IMR-90 (cell line): Measurements from ENCODE around the gene ENHO. TPM values are rescaled to one million over a fixed set of nuclear protein-coding genes. Genes with fewer than 3 reads are reported as not detected.
A peak's percentile ranks its signal among the peaks of the same experiment; 100 is the strongest.

Experiments
- ATAC-seq: fragments of 200-7000 bp; cut with Tn5 transposase; 2 replicates; pipeline ENCODE4 v1.9.1; 2020; ENCODE audit warnings: low read depth, mild to moderate bottlenecking, moderate library complexity
- BruUV-seq: library from RNA; stranded (reverse); fragments of 400-500 nt; replicated peaks from 2 replicates; lab custom pipeline; 2021; lab: Mats Ljungman, UMichigan
- CTCF ChIA-PET: fragments of 300-600 bp; formaldehyde crosslinking; extraction: SDS; loops from one replicate; lab custom pipeline; 2021; ENCODE audit warnings: antibody characterized with exemption; lab: Yijun Ruan, JAX
- POLR2A ChIA-PET: fragments of 300-600 bp; sonication (Branson Sonifier 250); formaldehyde crosslinking; loops from one replicate; lab custom pipeline; 2022; ENCODE audit warnings: antibody characterized with exemption; ENCODE audit not compliant: unreplicated experiment; lab: Charles Lee
- DNase-seq: peaks from one replicate; pipeline ENCODE4 v3.0.0; 2013
- H2AFZ ChIP-seq: replicated peaks from 2 replicates; pipeline ENCODE3; 2013; ENCODE audit warnings: low read length, mild to moderate bottlenecking; ENCODE audit not compliant: poor library complexity
- H2AK5ac ChIP-seq: 2 replicates; pipeline ENCODE4 v1.6.1; 2013; ENCODE audit warnings: low read depth, low read length, inconsistent platforms
- H2AK9ac ChIP-seq: replicated peaks from 2 replicates; pipeline ENCODE3; 2013; ENCODE audit warnings: mild to moderate bottlenecking, low read depth, low read length, moderate library complexity; ENCODE audit not compliant: poor library complexity
- H2BK120ac ChIP-seq: 2 replicates; pipeline ENCODE4 v1.6.1; 2013; ENCODE audit warnings: low read depth, low read length, inconsistent platforms
- H2BK15ac ChIP-seq: 3 replicates; pipeline ENCODE4 v1.6.1; 2013; ENCODE audit warnings: low read depth, low read length, inconsistent platforms
- H2BK20ac ChIP-seq: 2 replicates; pipeline ENCODE4 v1.6.1; 2013; ENCODE audit warnings: low read depth, mild to moderate bottlenecking, inconsistent platforms, low read length, moderate library complexity
- H2BK5ac ChIP-seq: 2 replicates; pipeline ENCODE4 v1.6.1; 2013; ENCODE audit warnings: mild to moderate bottlenecking, low read depth, low read length, inconsistent platforms; ENCODE audit not compliant: poor library complexity, severe bottlenecking
- H3K14ac ChIP-seq: replicated peaks from 2 replicates; pipeline ENCODE4 v1.6.1; 2013; ENCODE audit warnings: low read depth, low read length, inconsistent platforms
- H3K18ac ChIP-seq: 2 replicates; pipeline ENCODE4 v1.6.1; 2013; ENCODE audit warnings: low read depth, low read length, control low read depth
- H3K23ac ChIP-seq: 2 replicates; pipeline ENCODE4 v1.6.1; 2013; ENCODE audit warnings: low read depth, low read length, inconsistent platforms
- H3K27ac ChIP-seq: 2 replicates; pipeline ENCODE4 v1.5.1; 2013; ENCODE audit warnings: mild to moderate bottlenecking, control low read depth, low read length; ENCODE audit not compliant: insufficient read depth
- H3K27me3 ChIP-seq: 2 replicates; pipeline ENCODE4 v1.6.1; 2013; ENCODE audit warnings: low read length; ENCODE audit not compliant: control insufficient read depth, insufficient read depth
- H3K36me3 ChIP-seq: 2 replicates; pipeline ENCODE4 v1.6.1; 2013; ENCODE audit warnings: low read length, mixed read lengths; ENCODE audit not compliant: control insufficient read depth, insufficient read depth
- H3K4ac ChIP-seq: 2 replicates; pipeline ENCODE4 v1.6.1; 2013; ENCODE audit warnings: low read depth, low read length, inconsistent platforms
- H3K4me1 ChIP-seq: 2 replicates; pipeline ENCODE4 v1.6.1; 2013; ENCODE audit warnings: low read length, mixed read lengths; ENCODE audit not compliant: control insufficient read depth, insufficient read depth
- H3K4me2 ChIP-seq: 2 replicates; pipeline ENCODE4 v1.6.1; 2013; ENCODE audit warnings: low read depth, mild to moderate bottlenecking, control low read depth, low read length, moderate library complexity
- H3K4me3 ChIP-seq: 2 replicates; pipeline ENCODE4 v1.5.1; 2013; ENCODE audit warnings: low read depth, mild to moderate bottlenecking, control low read depth, low read length, moderate library complexity; ENCODE audit not compliant: insufficient read depth
- H3K56ac ChIP-seq: 2 replicates; pipeline ENCODE4 v1.6.1; 2013; ENCODE audit warnings: low read length, inconsistent platforms; ENCODE audit not compliant: insufficient read depth; ENCODE audit errors: extremely low read depth
- H3K79me1 ChIP-seq, 2 experiments: 2 replicates each; pipeline ENCODE4 v1.6.1; 2013; ENCODE audit warnings: low read length in 2 of 2, inconsistent platforms in 1 of 2, low read depth in 1 of 2
- H3K9ac ChIP-seq: 2 replicates; pipeline ENCODE4 v1.6.1; 2013; ENCODE audit warnings: low read depth, low read length, control low read depth
- H3K9me1 ChIP-seq: 2 replicates; pipeline ENCODE4 v1.6.1; 2013; ENCODE audit warnings: low read length, inconsistent platforms; ENCODE audit not compliant: insufficient read depth
- H3K9me3 ChIP-seq: 2 replicates; pipeline ENCODE4 v1.6.1; 2013; ENCODE audit warnings: low read length; ENCODE audit not compliant: control insufficient read depth, insufficient read depth
- H4K20me1 ChIP-seq: 2 replicates; pipeline ENCODE4 v1.6.1; 2013; ENCODE audit warnings: low read length, inconsistent platforms; ENCODE audit not compliant: insufficient read depth
- H4K5ac ChIP-seq: 2 replicates; pipeline ENCODE4 v1.6.1; 2013; ENCODE audit warnings: mild to moderate bottlenecking, low read depth, low read length, control low read depth
- H4K8ac ChIP-seq, 2 experiments: 2 replicates each; pipeline ENCODE4 v1.6.1; 2013; ENCODE audit warnings: low read depth in 2 of 2, low read length in 2 of 2, control low read depth in 1 of 2, inconsistent platforms in 1 of 2
- H4K91ac ChIP-seq: 2 replicates; pipeline ENCODE4 v1.6.1; 2013; ENCODE audit warnings: low read depth, low read length, inconsistent platforms; ENCODE audit not compliant: insufficient read depth
- BHLHE40 ChIP-seq: fragments of 150-350 bp; IDR thresholded peaks from 2 replicates; pipeline ENCODE4 v1.6.1; 2016; ENCODE audit warnings: mild to moderate bottlenecking, low read depth, low read length
- CTCF ChIP-seq: conservative IDR thresholded peaks from 2 replicates; pipeline ENCODE4 v1.5.1; 2012; ENCODE audit warnings: mild to moderate bottlenecking, low read depth, low read length, improper control_type of control experiment
- MAZ ChIP-seq: IDR thresholded peaks from 2 replicates; pipeline ENCODE4 v1.6.1; 2012; ENCODE audit warnings: low read depth, mild to moderate bottlenecking, low read length, improper control_type of control experiment, moderate library complexity, borderline replicate concordance
- NFE2L2 ChIP-seq: fragments of 150-350 bp; IDR thresholded peaks from 2 replicates; pipeline ENCODE4 v1.6.1; 2016; ENCODE audit warnings: low read depth, mild to moderate bottlenecking, low read length
- RAD21 ChIP-seq: IDR thresholded peaks from 2 replicates; pipeline ENCODE4 v1.6.1; 2012; ENCODE audit warnings: low read length, improper control_type of control experiment
- RCOR1 ChIP-seq: IDR thresholded peaks from 2 replicates; pipeline ENCODE4 v1.6.1; 2012; ENCODE audit warnings: mild to moderate bottlenecking, low read length, improper control_type of control experiment; ENCODE audit not compliant: insufficient replicate concordance
- SMC3 ChIP-seq: fragments of 150-350 bp; IDR thresholded peaks from 2 replicates; pipeline ENCODE4 v1.6.1; 2016; ENCODE audit warnings: low read depth, mild to moderate bottlenecking, antibody characterized with exemption, low read length, moderate library complexity
- WGBS, 2 experiments: methylation state at CpG; one replicate each; pipeline versions ENCODE4 v1.1.5 to v1.1.7; 2013; ENCODE audit warnings: missing lambda C conversion rate in 2 of 2; ENCODE audit not compliant: insufficient read length in 1 of 2; ENCODE audit errors: extremely low coverage in 2 of 2; 5-methylcytosine and 5-hydroxymethylcytosine counted together
- dilution Hi-C: fragments of 300-500 bp; cut with HindIII; formaldehyde crosslinking; loops from one replicate; pipeline ENCODE4 v1.14.3; 2018; ENCODE audit warnings: low sequenced_read_pairs; ENCODE audit not compliant: unreplicated experiment
- in situ Hi-C: fragments of 300-500 bp; cut with MboI; formaldehyde crosslinking; loops from 3 replicates; pipeline ENCODE4 v1.14.3; 2019; ENCODE audit warnings: low sequenced_read_pairs, inconsistent platforms, mixed read lengths
- intact Hi-C: fragments of 100-400 bp; cut with micrococcal nuclease; formaldehyde crosslinking; loops from 2 replicates; pipeline ENCODE4 v1.10.0; 2022
- polyA plus RNA-seq, 3 experiments: library from polyadenylated mRNA; depleted of rRNA; stranded (reverse); fragments of >200 nt; gene quantifications; 2 replicates each; pipeline ENCODE4 v1.2.3, GENCODE V29; 2012; ENCODE audit warnings: low replicate concordance in 1 of 3
- total RNA-seq: library from RNA; depleted of rRNA; stranded (reverse); fragments of >200 nt; gene quantifications from 2 replicates; pipeline ENCODE4 v1.2.3, GENCODE V29; 2012

ENHO gene
- total and polyA plus RNA-seq, 2 of the 4 experiments (the other 2 are of a cell fraction), result not detected

GRCh38 chr9:34562135-34562745, 39.5 kb upstream of the ENHO start:
- no peak for DNase-seq
- Histone ChIP-seq H3K4me2 (no peak overlapping the region), H4K5ac (no peak overlapping the region), H3K9ac (no peak overlapping the region), H2AK9ac (no peak overlapping the region), H3K36me3 (no peaks in the 10 kb centered on the region), H4K8ac (no peak overlapping the region), H3K14ac (no peak overlapping the region), H2BK15ac (no peak overlapping the region), H3K23ac (no peak overlapping the region), H4K91ac (no peak overlapping the region), H3K4ac (no peak overlapping the region), H3K18ac (no peak overlapping the region), H3K4me1 (peaks cover 9% of the 10 kb centered on the region; the same call in 1 of the 2 replicates), H3K4me3 (no peak overlapping the region), H3K27me3 (peaks cover 57% of the 10 kb centered on the region), H3K9me1 (no peaks in the 10 kb centered on the region), H2AFZ (no peak overlapping the region), H2BK120ac (no peak overlapping the region), H3K9me3 (peaks cover 3% of the 10 kb centered on the region; the same call in 1 of the 2 replicates), H2AK5ac (no peak overlapping the region), H4K20me1 (no peaks in the 10 kb centered on the region), H2BK20ac (no peak overlapping the region), H2BK5ac (no peak overlapping the region), H3K79me1 (no peaks in the 10 kb centered on the region), H3K56ac (no peak overlapping the region), H3K27ac (no peak overlapping the region)
- TF ChIP-seq NFE2L2 (no peak), RAD21 (no peak), CTCF (peak; percentile 33), RCOR1 (no peak), BHLHE40 (no peak), SMC3 (no peak), MAZ (no peak)
- BruUV-seq, result no TSS peak
- ChIA-PET CTCF (interaction anchor here (0.8 kb wide), 1 partner anchor 10 kb away, joined by 3 read pairs; no protein-coding TSS in a partner anchor), POLR2A (no interaction called here)
- intact Hi-C loops, result no loop called here
- dilution Hi-C loops, result no loop called here
- in situ Hi-C loops, result no loop called here
- ATAC-seq, result no peak
- WGBS, 2 experiments, result 67% methylated on average over 1 of the region's 7 CpGs; no CpG with 5 or more reads in 1 of the 2 experiments
